HUES48 (cell line): Measurements from ENCODE around the gene LRRC8B.

Source experiments
- H3K27ac ChIP-seq: one replicate; pipeline ENCODE4 v1.7.0; 2013; ENCODE audit warnings: low read depth, low read length, inconsistent platforms
- H3K27me3 ChIP-seq: 2 replicates; pipeline ENCODE4 v1.6.1; 2013; ENCODE audit warnings: mild to moderate bottlenecking, low read length; ENCODE audit not compliant: control insufficient read depth, insufficient read depth
- H3K36me3 ChIP-seq: 2 replicates; pipeline ENCODE4 v1.6.1; 2013; ENCODE audit warnings: low read length; ENCODE audit not compliant: control insufficient read depth, insufficient read depth
- H3K4me1 ChIP-seq: 2 replicates; pipeline ENCODE4 v1.6.1; 2013; ENCODE audit warnings: mild to moderate bottlenecking, low read length; ENCODE audit not compliant: control insufficient read depth, insufficient read depth
- H3K4me3 ChIP-seq: 2 replicates; pipeline ENCODE4 v1.5.1; 2013; ENCODE audit warnings: mild to moderate bottlenecking, low read depth, low read length
- H3K9ac ChIP-seq: 2 replicates; pipeline ENCODE4 v1.6.1; 2013; ENCODE audit warnings: mild to moderate bottlenecking, low read depth, low read length, moderate library complexity
- H3K9me3 ChIP-seq: 2 replicates; pipeline ENCODE4 v1.6.1; 2013; ENCODE audit warnings: low read length; ENCODE audit not compliant: control insufficient read depth, insufficient read depth

LRRC8B gene

GRCh38 chr1:89524369-89525168 is at the start of gene LRRC8B:
TSS of gene LRRC8B (plus strand) at chr1:89524829. CDS start at chr1:89582651, 57,822 bp downstream.
- Histone ChIP-seq H3K9ac (peak within 1 kb of the TSS; percentile 88), H3K4me1 (peaks cover 38% of the 10 kb centered on the region), H3K27me3 (no peaks in the 10 kb centered on the region), H3K9me3 (no peaks in the 10 kb centered on the region), H3K36me3 (peaks cover 4% of the 10 kb centered on the region; the same call in 1 of the 2 replicates), H3K4me3 (peak within 1 kb of the TSS; percentile 94), H3K27ac (peak within 1 kb of the TSS; percentile 95)

DNA sequence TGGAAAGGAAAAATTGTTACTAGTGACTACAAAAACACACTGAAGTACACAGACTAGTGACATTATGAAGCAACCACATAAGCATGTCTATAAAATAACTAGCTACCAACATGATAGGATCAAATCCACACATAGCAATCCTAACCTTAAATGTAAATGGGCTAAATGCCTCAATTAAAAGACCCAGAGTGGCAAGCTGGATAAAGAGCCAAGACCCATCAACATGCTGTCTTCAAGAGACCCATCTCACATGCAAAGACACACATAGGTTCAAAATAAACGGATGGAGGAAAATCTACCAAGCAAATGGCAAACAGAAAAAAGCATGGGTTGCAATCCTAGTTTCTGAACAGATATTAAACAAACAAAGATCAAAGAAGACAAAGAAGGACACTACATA is 49.4 kb upstream of the LRRC8B start:
- H3K4me3 ChIP-seq: no peak overlapping the region
- no peak overlapping the region for H3K9ac ChIP-seq
- H3K4me1 ChIP-seq: no peaks in the 10 kb centered on the region
- H3K27me3 ChIP-seq: no peaks in the 10 kb centered on the region
- H3K9me3 ChIP-seq: 0 out of 2 replicates have a peak, but pooled peaks cover 3% of the 10 kb centered on the region
- no peak overlapping the region for H3K27ac ChIP-seq
- no peaks in the 10 kb centered on the region for H3K36me3 ChIP-seq

DNA sequence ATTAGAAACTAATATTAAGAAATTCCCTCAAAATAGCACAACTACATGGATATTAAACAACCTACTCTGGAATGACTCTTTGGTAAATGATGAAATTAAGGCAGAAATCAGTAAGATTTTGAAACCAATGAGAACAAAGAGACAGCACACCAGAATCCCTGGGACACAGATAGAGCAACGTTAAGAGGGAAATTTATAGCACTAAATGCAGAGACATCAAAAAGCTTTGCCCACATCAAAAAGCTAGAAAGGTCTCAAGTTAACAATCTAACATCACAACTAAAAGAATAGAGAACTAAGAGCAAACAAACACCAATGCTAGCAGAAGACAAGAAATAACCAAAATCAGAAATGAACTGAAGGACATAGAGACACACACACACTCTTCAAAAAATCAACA is 48.6 kb upstream of the LRRC8B start:
- Histone ChIP-seq H3K27me3 (no peaks in the 10 kb centered on the region), H3K4me3 (no peak overlapping the region), H3K27ac (no peak overlapping the region), H3K36me3 (no peaks in the 10 kb centered on the region), H3K9ac (no peak overlapping the region), H3K9me3 (0 out of 2 replicates have a peak, but pooled peaks cover 6% of the 10 kb centered on the region), H3K4me1 (no peaks in the 10 kb centered on the region)

DNA sequence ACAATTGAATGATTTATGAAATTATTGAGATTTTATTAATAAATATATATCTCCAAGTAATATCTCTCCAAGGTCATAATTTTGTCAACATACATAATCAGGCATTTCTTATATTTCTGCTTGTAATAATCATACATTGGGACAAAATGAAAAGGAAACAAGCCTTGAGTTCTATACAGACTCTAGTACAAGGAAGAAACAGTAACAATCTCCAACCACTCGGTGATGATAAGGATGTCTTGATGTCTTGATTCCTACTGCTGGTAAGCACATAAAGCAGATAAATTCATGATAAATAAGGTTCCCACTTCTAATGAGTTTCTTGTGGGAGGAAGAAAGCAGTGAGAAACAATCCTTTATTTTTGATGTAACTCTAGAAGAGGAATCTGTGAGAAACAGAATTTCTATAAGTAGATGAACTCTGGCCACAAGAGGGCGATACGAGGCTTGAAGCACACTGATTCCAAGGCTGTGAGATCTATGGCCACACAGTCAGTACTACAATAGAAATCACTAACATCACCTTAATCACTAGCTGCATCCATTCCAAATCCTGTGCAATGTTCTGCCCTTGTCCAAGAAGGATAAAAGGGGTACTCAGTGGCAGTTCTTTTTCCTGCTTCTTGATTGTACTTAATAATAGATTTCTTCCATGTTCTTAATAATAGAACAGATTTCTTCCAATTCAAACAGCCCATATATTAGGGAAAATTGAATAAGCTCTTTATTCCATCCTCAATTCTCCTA is 41.4 kb upstream of the LRRC8B start:
- Histone ChIP-seq H3K4me3 (no peak overlapping the region), H3K9me3 (0 out of 2 replicates have a peak, but pooled peaks cover 6% of the 10 kb centered on the region), H3K27ac (no peak overlapping the region), H3K36me3 (no peaks in the 10 kb centered on the region), H3K9ac (no peak overlapping the region), H3K4me1 (no peaks in the 10 kb centered on the region), H3K27me3 (no peaks in the 10 kb centered on the region)

- H3K9ac ChIP-seq: no peak overlapping the region
- H3K9me3 ChIP-seq: 0 out of 2 replicates have a peak, but pooled peaks cover 6% of the 10 kb centered on the region
- H3K36me3 ChIP-seq: no peaks in the 10 kb centered on the region
- H3K4me1 ChIP-seq: no peaks in the 10 kb centered on the region
- no peak overlapping the region for H3K27ac ChIP-seq
- no peak overlapping the region for H3K4me3 ChIP-seq
- no peaks in the 10 kb centered on the region for H3K27me3 ChIP-seq
Measured at GRCh38 chr1:89483757-89484077, 40.9 kb upstream of the LRRC8B start.

DNA sequence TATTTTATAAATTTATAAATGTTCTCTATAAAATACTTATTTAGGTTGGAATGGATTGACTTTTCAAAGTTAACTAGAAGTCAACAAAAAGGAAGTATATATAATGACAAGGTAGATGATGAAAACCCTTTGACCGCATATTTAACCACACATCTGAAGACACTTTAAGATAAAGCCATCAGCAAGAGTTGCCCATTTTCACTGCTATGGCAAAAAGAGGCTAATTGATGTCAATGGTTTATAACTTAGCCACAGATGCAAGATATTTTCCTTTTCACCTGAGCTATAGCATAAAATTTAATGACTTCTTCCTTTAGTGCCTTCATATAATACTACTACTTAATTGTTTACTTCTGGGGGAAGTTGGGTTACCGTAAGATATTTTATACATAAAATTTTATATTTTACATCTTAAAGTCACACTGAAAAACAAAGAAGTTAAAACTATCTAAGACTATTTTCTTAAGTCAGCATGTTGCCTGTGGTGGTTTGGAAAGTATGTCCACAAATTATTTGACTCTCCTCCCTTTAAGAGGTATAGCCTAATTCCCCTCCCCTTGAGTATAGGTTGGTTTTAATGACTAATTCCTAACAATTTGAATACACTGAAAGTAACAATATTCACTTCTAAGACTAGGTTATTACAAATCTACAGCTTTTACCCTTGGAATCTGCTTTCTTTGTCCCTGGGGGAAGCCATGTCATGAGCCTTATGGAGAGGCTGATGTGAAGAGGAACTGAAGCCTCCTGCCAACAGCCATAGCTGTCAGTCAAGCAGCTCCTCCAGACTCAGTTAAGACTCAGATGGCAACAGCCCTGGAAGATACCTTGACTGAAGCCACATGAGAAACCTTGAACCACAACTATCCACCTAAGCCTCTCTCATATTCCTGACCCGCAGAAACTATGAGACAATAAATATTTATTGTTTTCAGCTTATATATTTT is 40.3 kb upstream of the LRRC8B start:
- 0 out of 2 replicates have a peak, but pooled peaks cover 6% of the 10 kb centered on the region for H3K9me3 ChIP-seq
- no peaks in the 10 kb centered on the region for H3K36me3 ChIP-seq
- no peak overlapping the region for H3K9ac ChIP-seq
- no peak overlapping the region for H3K4me3 ChIP-seq
- no peaks in the 10 kb centered on the region for H3K4me1 ChIP-seq
- no peaks in the 10 kb centered on the region for H3K27me3 ChIP-seq
- no peak overlapping the region for H3K27ac ChIP-seq

DNA sequence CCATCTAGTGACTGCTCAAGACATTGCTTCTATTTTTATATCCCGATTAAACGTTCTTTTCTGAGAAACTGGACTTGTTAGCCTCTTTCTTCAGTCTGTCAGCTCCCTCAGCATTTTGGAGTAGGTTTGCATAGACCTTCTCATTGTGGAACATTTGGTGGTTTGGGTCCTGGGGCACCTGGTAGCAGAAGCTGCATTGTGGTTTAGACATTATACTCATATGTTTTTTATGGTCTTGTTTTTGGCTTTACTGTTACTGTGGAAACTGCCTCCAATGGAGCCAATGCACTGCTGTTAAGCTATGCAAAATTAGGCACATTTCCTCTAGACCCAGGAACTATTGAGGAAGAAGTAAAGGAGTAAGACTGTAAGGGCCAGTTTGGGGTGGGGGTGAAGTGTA is 36.7 kb upstream of the LRRC8B start:
- Histone ChIP-seq H3K36me3 (no peaks in the 10 kb centered on the region), H3K9me3 (no peaks in the 10 kb centered on the region), H3K4me3 (no peak overlapping the region), H3K27me3 (no peaks in the 10 kb centered on the region), H3K4me1 (no peaks in the 10 kb centered on the region), H3K9ac (no peak overlapping the region), H3K27ac (no peak overlapping the region)

- H3K27me3 ChIP-seq: no peaks in the 10 kb centered on the region
- no peak overlapping the region for H3K4me3 ChIP-seq
- H3K27ac ChIP-seq: no peak overlapping the region
- no peaks in the 10 kb centered on the region for H3K4me1 ChIP-seq
- no peaks in the 10 kb centered on the region for H3K9me3 ChIP-seq
- no peak overlapping the region for H3K9ac ChIP-seq
- H3K36me3 ChIP-seq: no peaks in the 10 kb centered on the region
Measured at GRCh38 chr1:89489047-89489729, 35.4 kb upstream of the LRRC8B start.

DNA sequence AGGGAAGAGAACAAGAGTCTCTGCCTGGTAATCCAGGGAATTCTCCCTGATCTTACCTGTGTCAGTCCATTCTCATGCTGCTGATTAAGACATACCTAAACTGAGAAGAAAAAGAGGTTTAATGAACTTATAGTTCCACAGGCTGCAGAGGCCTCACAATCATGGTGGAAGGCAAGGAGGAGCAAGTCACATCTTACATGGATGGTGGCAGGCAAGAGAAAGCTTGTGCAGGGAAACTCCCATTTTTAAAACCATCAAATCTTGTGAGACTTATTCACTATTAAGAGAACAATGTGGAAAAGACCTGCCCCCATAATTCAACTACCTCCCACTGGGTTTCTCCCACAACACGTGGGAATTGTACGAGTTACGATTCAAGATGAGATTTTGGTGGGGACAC is 34.2 kb upstream of the LRRC8B start:
- Histone ChIP-seq H3K9ac (no peak overlapping the region), H3K27me3 (no peaks in the 10 kb centered on the region), H3K9me3 (no peaks in the 10 kb centered on the region), H3K36me3 (no peaks in the 10 kb centered on the region), H3K27ac (no peak overlapping the region), H3K4me3 (no peak overlapping the region), H3K4me1 (no peaks in the 10 kb centered on the region)

GRCh38 chr1:89499320-89499719 is 25.3 kb upstream of the LRRC8B start:
- H3K36me3 ChIP-seq: no peaks in the 10 kb centered on the region
- no peak overlapping the region for H3K9ac ChIP-seq
- no peaks in the 10 kb centered on the region for H3K27me3 ChIP-seq
- no peak overlapping the region for H3K27ac ChIP-seq
- H3K4me1 ChIP-seq: no peaks in the 10 kb centered on the region
- H3K4me3 ChIP-seq: no peak overlapping the region
- no peaks in the 10 kb centered on the region for H3K9me3 ChIP-seq
